Right lobe of liver (tissue), 4 donors: ENCODE data around the gene ENOX1.

Source experiments
- POLR2A ChIP-seq: fragments of 450-650 bp; IDR thresholded peaks from one replicate; pipeline ENCODE4 v1.6.1; 2017; ENCODE audit warnings: antibody characterized with exemption, mild to moderate bottlenecking
- TF ChIP-seq, protein P1 (sequence below), 4 donors: fragments of 200-600 bp in 3 of 4; fragments of 450-650 bp in 1 of 4; IDR thresholded peaks; one replicate each; pipeline versions ENCODE4 v1.5.1 to v1.8.0; 2016 to 2022; ENCODE audit warnings: antibody characterized with exemption in 4 of 4, mild to moderate bottlenecking in 2 of 4
- donor health status: DM: no; HTN: no; CAD: no.
- donor health status: DM: no; HTN: no; CAD: no.
- donor health status: DM: no; HTN: yes; CAD: no.

DNA sequence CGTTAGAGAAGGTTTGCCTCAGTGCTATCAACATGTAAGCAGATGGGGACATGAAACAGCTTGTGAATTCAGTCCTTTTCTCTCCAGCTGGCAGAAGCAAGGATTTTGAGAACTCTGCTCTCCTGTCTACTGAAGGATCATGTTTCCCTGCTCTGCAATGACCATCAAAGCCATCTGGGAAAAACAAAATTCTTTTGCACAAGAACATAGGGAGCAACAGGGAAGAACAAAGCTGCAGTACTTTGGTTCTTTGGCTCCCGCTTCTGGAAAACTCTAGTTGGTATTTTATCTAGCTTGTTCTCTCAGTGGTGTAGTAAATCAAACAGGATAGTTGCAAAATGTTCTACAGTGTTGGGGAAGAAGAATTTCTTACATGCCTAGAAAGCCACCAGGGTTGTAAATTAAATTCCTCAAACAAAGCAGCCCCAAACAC, 270.4 kb downstream of the ENOX1 start:
- TF ChIP-seq, protein P1, sequence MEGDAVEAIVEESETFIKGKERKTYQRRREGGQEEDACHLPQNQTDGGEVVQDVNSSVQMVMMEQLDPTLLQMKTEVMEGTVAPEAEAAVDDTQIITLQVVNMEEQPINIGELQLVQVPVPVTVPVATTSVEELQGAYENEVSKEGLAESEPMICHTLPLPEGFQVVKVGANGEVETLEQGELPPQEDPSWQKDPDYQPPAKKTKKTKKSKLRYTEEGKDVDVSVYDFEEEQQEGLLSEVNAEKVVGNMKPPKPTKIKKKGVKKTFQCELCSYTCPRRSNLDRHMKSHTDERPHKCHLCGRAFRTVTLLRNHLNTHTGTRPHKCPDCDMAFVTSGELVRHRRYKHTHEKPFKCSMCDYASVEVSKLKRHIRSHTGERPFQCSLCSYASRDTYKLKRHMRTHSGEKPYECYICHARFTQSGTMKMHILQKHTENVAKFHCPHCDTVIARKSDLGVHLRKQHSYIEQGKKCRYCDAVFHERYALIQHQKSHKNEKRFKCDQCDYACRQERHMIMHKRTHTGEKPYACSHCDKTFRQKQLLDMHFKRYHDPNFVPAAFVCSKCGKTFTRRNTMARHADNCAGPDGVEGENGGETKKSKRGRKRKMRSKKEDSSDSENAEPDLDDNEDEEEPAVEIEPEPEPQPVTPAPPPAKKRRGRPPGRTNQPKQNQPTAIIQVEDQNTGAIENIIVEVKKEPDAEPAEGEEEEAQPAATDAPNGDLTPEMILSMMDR (IDR thresholded peaks at IDR 0.05), result no peak
- no peak for TF ChIP-seq POLR2A
